Measurements from ENCODE around the gene MGST2.

MGST2 gene

DNA sequence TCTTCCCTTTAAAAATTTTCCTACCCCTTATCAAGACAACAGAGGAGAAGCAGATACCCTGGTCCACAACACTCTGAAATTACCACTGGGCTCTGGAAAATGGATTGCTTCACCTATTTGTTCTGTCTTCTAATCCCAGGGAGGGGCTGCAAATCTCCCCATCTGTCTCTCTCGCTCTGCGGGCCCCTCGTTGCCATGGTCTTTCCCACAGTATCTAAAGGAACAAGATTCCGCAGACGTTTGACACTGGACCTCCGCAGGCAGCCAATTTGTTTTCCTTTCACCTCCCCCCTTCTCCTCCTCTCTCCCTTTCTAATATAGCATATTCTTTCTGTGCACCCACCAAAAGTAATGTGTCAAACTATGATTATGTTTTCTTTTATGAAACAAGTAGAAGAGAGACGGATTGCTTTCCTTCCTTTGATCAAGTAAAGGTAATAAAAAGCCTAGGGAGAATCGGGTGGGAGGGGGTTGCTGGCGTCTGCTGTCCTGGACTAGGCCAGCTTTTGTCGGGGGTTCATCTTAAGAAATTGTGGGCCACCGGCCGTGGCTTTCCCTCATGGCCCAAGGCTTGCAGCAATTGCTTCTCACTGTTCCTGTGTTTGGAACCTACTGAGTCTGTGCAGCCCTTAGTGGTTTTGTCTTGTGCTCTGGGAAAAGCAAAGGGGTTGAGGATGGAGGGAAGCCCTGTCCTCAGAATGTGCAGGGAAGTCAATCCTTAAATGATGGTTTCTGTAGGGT lies 81.0 kb downstream of the MGST2 start:
- TF ChIP-seq, protein P1, sequence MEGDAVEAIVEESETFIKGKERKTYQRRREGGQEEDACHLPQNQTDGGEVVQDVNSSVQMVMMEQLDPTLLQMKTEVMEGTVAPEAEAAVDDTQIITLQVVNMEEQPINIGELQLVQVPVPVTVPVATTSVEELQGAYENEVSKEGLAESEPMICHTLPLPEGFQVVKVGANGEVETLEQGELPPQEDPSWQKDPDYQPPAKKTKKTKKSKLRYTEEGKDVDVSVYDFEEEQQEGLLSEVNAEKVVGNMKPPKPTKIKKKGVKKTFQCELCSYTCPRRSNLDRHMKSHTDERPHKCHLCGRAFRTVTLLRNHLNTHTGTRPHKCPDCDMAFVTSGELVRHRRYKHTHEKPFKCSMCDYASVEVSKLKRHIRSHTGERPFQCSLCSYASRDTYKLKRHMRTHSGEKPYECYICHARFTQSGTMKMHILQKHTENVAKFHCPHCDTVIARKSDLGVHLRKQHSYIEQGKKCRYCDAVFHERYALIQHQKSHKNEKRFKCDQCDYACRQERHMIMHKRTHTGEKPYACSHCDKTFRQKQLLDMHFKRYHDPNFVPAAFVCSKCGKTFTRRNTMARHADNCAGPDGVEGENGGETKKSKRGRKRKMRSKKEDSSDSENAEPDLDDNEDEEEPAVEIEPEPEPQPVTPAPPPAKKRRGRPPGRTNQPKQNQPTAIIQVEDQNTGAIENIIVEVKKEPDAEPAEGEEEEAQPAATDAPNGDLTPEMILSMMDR (IDR thresholded peaks at IDR 0.05; ENCODE audit: low read depth, low read length): no peak
- H3K4me3 ChIP-seq (ENCODE audit: low read depth, low read length): no peak overlapping the region

DNA sequence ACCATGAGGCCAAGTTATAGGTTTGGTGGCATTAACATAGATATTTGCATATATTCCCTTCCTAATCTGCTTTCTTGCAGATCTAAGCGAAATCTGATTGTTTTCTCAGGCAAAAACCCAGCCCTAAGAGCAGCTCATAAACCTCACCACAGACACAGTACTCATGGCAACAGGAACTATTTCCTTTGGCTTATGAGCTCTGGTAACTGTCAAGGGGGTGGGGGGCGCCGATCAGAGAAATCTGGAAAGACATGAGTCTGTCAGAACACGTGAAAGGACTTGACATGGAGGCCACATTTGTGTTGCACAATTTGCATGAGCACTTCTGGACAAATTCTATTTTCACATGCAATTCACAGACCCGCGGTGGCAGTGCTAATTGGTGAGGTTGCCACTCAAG lies 83.7 kb downstream of the MGST2 start:
- TF ChIP-seq, protein P1 (IDR thresholded peaks at IDR 0.05; ENCODE audit: low read depth, low read length): no peak
- no peak overlapping the region for H3K4me3 ChIP-seq (ENCODE audit: low read depth, low read length)

DNA sequence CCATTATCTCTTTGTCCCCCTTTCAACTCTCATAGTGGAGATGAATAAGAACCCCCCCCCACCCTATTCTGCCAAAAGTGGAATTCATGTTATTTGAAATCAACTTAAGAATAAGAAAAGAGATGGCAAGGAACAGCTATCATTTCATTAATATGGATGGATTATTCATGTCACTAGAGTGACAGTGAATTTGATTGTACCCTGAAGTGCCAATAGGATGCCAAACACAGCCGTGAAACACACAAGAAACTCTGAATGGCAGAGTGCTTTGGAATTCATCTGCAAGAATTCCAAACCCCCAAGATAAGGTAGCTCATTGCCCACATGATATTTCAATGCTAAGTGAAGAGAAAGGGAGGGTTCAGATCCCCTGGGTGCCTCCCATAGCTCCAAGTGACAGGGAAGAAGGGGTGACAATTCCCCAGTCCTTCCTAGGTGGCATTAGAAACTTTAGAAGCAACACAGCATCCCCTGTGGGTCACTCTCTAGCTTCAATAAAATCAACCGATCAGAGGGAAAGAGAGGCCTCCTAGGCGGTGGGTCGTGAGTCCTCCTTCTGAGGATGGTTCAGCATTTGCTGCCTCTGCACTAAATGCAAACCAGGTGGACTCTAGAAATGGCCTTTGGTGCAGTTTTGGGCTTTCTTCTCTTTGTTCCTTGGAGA lies 84.3 kb downstream of the MGST2 start:
- H3K4me3 ChIP-seq (ENCODE audit: low read depth, low read length): no peak overlapping the region
- TF ChIP-seq, protein P1 (IDR thresholded peaks at IDR 0.05; ENCODE audit: low read depth, low read length): no peak

DNA sequence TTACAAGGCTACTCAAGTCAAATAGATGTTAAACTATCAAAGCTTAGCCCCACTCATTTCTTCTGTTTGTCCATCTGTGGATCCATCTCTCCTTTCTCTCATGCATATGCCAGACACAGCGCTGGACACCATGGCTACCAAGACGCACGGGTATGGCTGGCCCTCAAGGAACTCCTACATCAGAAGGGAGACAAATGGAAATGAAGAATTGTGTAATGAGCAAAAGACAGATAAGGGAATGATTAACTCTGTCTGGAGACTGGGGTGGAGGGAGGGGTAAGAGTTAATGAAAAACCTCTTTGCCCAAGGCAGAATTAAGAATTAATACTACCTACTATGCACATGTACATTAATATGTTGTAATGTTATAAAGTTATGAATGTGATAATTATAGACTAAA lies 88.1 kb downstream of the MGST2 start:
- TF ChIP-seq, protein P1 (IDR thresholded peaks at IDR 0.05; ENCODE audit: low read depth, low read length): no peak
- H3K4me3 ChIP-seq (ENCODE audit: low read depth, low read length): no peak overlapping the region
